Measurements from ENCODE around the gene ODR4.
"Not testable (repeated sequence)": the region's sequence is repeated elsewhere in the genome, so short reads cannot be mapped to it uniquely, and the experiment has no call there.

The ODR4 gene

DNA sequence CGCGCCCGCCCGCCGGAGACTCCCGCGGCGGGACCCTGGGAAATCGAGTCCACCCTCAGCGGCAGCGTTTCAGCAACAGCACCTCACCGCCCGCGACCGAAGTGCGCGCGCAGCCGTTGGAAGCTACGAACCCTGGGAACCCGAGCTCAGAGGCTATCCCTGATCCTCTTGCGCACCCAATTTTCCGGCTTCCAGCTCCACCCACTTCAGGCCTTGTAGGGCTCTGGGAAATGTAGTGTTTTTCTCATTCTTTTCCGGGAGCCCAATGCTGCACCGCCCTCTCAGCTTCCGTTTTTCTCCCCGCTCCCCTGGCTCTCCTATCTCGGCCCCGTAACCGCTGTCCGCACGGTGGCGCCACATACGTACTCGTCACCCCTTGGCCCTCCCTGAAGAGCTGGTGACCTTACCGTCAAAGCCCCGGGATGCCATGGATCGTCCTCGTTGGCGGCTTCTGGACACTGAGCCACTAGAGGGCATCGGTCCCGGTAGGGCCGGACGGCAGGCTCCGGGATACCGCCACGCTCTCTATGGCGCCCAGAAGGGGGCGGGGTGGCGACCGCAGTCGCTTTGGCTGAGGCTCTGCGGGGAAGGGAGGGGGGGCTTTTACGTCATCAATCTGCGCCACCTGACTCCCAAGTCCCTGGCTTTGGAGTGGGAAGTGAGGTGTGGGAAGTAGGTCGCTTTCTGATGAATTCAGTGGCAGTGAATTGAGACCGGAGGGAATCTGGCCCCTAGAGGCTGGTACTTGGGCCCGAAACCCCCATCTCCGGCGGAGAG is at the start of gene ODR4, which contains the start of gene TPR:
Gene ODR4 (plus strand): TSS at position 687 of the 777 bp plus-strand sequence. CDS start 3,948 bp downstream, outside the sequence.
Gene TPR (minus strand): TSS at position 102 of the 777 bp plus-strand sequence. CDS start 225 bp downstream, outside the sequence.
- Histone ChIP-seq H3K36me3 (ENCODE audit: control insufficient read depth in 2 of 2, insufficient read depth in 2 of 2, low read length in 2 of 2) (peaks cover 13 to 15% of the 10 kb centered on the region in 2 donors), H3K9ac (ENCODE audit: low read depth in 1 of 2, low read length in 2 of 2) (peak within 1 kb of the TSS; percentile 94 to 96), H3K4me1 (ENCODE audit: control insufficient read depth in 2 of 2, insufficient read depth in 2 of 2, low read length in 2 of 2) (peaks cover 11 to 12% of the 10 kb centered on the region in 2 donors), H3K27me3 (ENCODE audit: control insufficient read depth in 2 of 2, insufficient read depth in 2 of 2, low read length in 2 of 2) (no peaks in the 10 kb centered on the region), H3K9me3 (ENCODE audit: control insufficient read depth in 2 of 2, low read length in 2 of 2) (no peaks in the 10 kb centered on the region), H3K4me3 (ENCODE audit: low read length in 2 of 2) (peak within 1 kb of the TSS; percentile 99), H3K27ac (ENCODE audit: low read depth in 2 of 2, low read length in 2 of 2) (peak within 1 kb of the TSS; percentile 99 to 100)

GRCh38 chr1:186326009-186326408 is 49.6 kb upstream of the ODR4 start:
- Histone ChIP-seq H3K27ac (ENCODE audit: low read depth in 2 of 2, low read length in 2 of 2) (no peak overlapping the region), H3K4me3 (ENCODE audit: low read length in 2 of 2) (no peak overlapping the region), H3K27me3 (ENCODE audit: control insufficient read depth in 2 of 2, insufficient read depth in 2 of 2, low read length in 2 of 2) (no peaks in the 10 kb centered on the region), H3K4me1 (ENCODE audit: control insufficient read depth in 2 of 2, insufficient read depth in 2 of 2, low read length in 2 of 2) (no peaks in the 10 kb centered on the region), H3K9ac (ENCODE audit: low read depth in 1 of 2, low read length in 2 of 2) (no peak overlapping the region), H3K36me3 (ENCODE audit: control insufficient read depth in 2 of 2, insufficient read depth in 2 of 2, low read length in 2 of 2) (peaks cover 53 to 67% of the 10 kb centered on the region in 2 donors), H3K9me3 (ENCODE audit: control insufficient read depth in 2 of 2, low read length in 2 of 2) (no peaks in the 10 kb centered on the region)

- H3K27me3 ChIP-seq (ENCODE audit: control insufficient read depth in 2 of 2, insufficient read depth in 2 of 2, low read length in 2 of 2) = no peaks in the 10 kb centered on the region
- no peak overlapping the region for H3K9ac ChIP-seq (ENCODE audit: low read depth in 1 of 2, low read length in 2 of 2)
- H3K9me3 ChIP-seq (ENCODE audit: control insufficient read depth in 2 of 2, low read length in 2 of 2) = no peaks in the 10 kb centered on the region
- H3K4me1 ChIP-seq (ENCODE audit: control insufficient read depth in 2 of 2, insufficient read depth in 2 of 2, low read length in 2 of 2) = no peaks in the 10 kb centered on the region
- no peak overlapping the region for H3K27ac ChIP-seq (ENCODE audit: low read depth in 2 of 2, low read length in 2 of 2)
- H3K36me3 ChIP-seq (ENCODE audit: control insufficient read depth in 2 of 2, insufficient read depth in 2 of 2, low read length in 2 of 2) = peaks cover 54 to 67% of the 10 kb centered on the region in 2 donors
- no peak overlapping the region for H3K4me3 ChIP-seq (ENCODE audit: low read length in 2 of 2)
Measured at GRCh38 chr1:186327331-186327730, 48.3 kb upstream of the ODR4 start.

- Histone ChIP-seq H3K4me1 (ENCODE audit: control insufficient read depth in 2 of 2, insufficient read depth in 2 of 2, low read length in 2 of 2) (no peaks in the 10 kb centered on the region), H3K27me3 (ENCODE audit: control insufficient read depth in 2 of 2, insufficient read depth in 2 of 2, low read length in 2 of 2) (no peaks in the 10 kb centered on the region), H3K9me3 (ENCODE audit: control insufficient read depth in 2 of 2, low read length in 2 of 2) (no peaks in the 10 kb centered on the region), H3K9ac (ENCODE audit: low read depth in 1 of 2, low read length in 2 of 2) (no peak overlapping the region), H3K27ac (ENCODE audit: low read depth in 2 of 2, low read length in 2 of 2) (no peak overlapping the region), H3K36me3 (ENCODE audit: control insufficient read depth in 2 of 2, insufficient read depth in 2 of 2, low read length in 2 of 2) (peaks cover 68 to 74% of the 10 kb centered on the region in 2 donors), H3K4me3 (ENCODE audit: low read length in 2 of 2) (no peak overlapping the region)
Measured at GRCh38 chr1:186330758-186331157, 44.9 kb upstream of the ODR4 start.

GRCh38 chr1:186337554-186337953 is 38.1 kb upstream of the ODR4 start:
- Histone ChIP-seq H3K27me3 (ENCODE audit: control insufficient read depth in 2 of 2, insufficient read depth in 2 of 2, low read length in 2 of 2) (no peaks in the 10 kb centered on the region), H3K4me1 (ENCODE audit: control insufficient read depth in 2 of 2, insufficient read depth in 2 of 2, low read length in 2 of 2) (no peaks in the 10 kb centered on the region), H3K36me3 (ENCODE audit: control insufficient read depth in 2 of 2, insufficient read depth in 2 of 2, low read length in 2 of 2) (peaks cover 80 to 91% of the 10 kb centered on the region in 2 donors), H3K4me3 (ENCODE audit: low read length in 2 of 2) (no peak overlapping the region), H3K9me3 (ENCODE audit: control insufficient read depth in 2 of 2, low read length in 2 of 2) (no peaks in the 10 kb centered on the region), H3K9ac (ENCODE audit: low read depth in 1 of 2, low read length in 2 of 2) (no peak overlapping the region), H3K27ac (ENCODE audit: low read depth in 2 of 2, low read length in 2 of 2) (no peak overlapping the region)

GRCh38 chr1:186340772-186341171 is 34.9 kb upstream of the ODR4 start:
- Histone ChIP-seq H3K27ac (ENCODE audit: low read depth in 2 of 2, low read length in 2 of 2) (no peak overlapping the region), H3K36me3 (ENCODE audit: control insufficient read depth in 2 of 2, insufficient read depth in 2 of 2, low read length in 2 of 2) (peaks cover 82 to 87% of the 10 kb centered on the region in 2 donors), H3K9me3 (ENCODE audit: control insufficient read depth in 2 of 2, low read length in 2 of 2) (no peaks in the 10 kb centered on the region), H3K4me1 (ENCODE audit: control insufficient read depth in 2 of 2, insufficient read depth in 2 of 2, low read length in 2 of 2) (no peaks in the 10 kb centered on the region), H3K9ac (ENCODE audit: low read depth in 1 of 2, low read length in 2 of 2) (no peak overlapping the region), H3K27me3 (ENCODE audit: control insufficient read depth in 2 of 2, insufficient read depth in 2 of 2, low read length in 2 of 2) (no peaks in the 10 kb centered on the region), H3K4me3 (ENCODE audit: low read length in 2 of 2) (no peak overlapping the region)

DNA sequence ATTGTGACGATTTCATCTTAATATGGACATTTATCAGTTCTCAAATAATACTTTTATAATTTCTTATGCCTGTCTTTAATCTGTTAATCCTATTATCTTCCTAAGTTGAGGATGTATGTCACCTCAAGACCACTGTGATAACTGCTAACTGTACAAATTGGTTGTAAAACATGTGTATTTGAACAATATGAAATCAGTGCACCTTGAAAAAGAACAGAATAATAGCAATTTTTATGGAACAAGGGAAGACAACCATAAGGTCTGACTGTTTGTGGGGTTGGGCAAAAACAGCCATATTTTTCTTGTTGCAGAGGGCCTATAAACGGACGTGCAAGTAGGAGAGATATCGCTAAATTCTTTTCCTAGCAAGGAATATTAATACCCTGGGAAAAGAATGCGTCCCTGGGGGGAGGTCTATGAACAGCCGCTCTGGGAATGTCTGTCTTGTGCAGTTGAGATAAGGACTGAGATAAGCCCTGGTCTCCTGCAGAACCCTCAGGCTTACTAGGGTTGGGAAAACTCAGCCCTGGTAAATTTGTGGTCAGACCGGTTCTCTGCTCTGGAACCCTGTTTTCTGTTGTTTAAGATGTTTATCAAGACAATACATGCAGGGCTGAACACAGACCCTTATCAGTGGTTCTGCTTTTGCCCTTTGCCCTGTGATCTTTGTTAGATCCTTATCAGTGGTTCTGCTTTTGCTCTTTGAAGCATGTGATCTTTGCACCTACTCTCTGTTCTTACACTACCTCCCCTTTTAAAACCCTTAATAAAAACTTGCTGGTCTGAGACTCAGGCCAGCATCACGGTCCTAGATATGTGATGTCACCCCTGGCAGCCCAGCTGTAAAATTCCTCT is 27.6 kb upstream of the ODR4 start:
- not testable (repeated sequence) for H3K4me3 ChIP-seq (ENCODE audit: low read length in 2 of 2); H3K27ac ChIP-seq (ENCODE audit: low read depth in 2 of 2, low read length in 2 of 2); H3K27me3 ChIP-seq (ENCODE audit: control insufficient read depth in 2 of 2, insufficient read depth in 2 of 2, low read length in 2 of 2); H3K4me1 ChIP-seq (ENCODE audit: control insufficient read depth in 2 of 2, insufficient read depth in 2 of 2, low read length in 2 of 2); H3K9me3 ChIP-seq (ENCODE audit: control insufficient read depth in 2 of 2, low read length in 2 of 2); H3K9ac ChIP-seq (ENCODE audit: low read depth in 1 of 2, low read length in 2 of 2)
- peaks cover 74 to 85% of the 10 kb centered on the region in 2 donors for H3K36me3 ChIP-seq (ENCODE audit: control insufficient read depth in 2 of 2, insufficient read depth in 2 of 2, low read length in 2 of 2)

DNA sequence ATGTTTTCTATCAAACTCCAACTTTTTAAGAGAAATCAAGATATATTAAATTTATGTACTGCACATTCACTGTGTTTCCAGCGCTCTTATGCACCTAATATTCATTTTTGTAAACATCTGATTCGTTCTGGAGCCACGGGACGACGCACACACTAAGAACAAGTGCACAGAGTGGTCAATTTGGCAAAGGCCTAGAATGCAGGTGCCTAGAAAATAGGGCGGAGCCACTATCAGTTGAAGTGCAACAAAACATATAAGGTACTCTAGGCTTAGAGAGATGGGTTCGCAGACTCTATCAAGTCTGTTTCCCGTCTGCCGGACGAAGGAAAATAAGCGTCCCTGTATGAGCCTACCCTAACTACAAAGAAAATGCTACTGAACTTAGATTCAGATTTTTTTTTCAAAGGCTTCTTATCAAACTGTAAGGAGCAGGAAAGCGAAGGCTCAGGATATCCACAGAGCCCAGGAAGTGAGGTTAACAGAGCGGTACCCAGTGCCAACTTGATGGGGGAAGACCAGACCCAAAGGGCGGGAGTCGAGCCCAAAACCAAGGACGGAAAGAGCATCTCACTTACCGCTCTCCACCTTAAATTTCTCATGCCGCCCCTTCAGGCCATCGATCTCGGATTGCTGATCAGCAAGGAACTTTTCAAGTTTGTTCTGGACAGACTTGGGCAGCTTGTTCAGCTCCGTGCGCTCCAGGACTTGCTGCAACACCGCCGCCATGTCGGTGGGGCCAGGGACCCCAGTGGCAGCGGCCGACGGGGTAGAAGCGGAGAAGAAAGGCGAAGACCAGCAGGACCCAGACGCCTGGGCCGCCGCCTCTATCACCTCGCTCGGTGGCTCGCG is 1.1 kb upstream of the ODR4 start:
- Histone ChIP-seq H3K4me3 (ENCODE audit: low read length in 2 of 2) (peak overlapping the region; percentile 99), H3K9ac (ENCODE audit: low read depth in 1 of 2, low read length in 2 of 2) (peak overlapping the region; percentile 94 to 96), H3K36me3 (ENCODE audit: control insufficient read depth in 2 of 2, insufficient read depth in 2 of 2, low read length in 2 of 2) (peaks cover 13 to 15% of the 10 kb centered on the region in 2 donors), H3K27me3 (ENCODE audit: control insufficient read depth in 2 of 2, insufficient read depth in 2 of 2, low read length in 2 of 2) (no peaks in the 10 kb centered on the region), H3K4me1 (ENCODE audit: control insufficient read depth in 2 of 2, insufficient read depth in 2 of 2, low read length in 2 of 2) (peaks cover 11 to 12% of the 10 kb centered on the region in 2 donors), H3K9me3 (ENCODE audit: control insufficient read depth in 2 of 2, low read length in 2 of 2) (no peaks in the 10 kb centered on the region), H3K27ac (ENCODE audit: low read depth in 2 of 2, low read length in 2 of 2) (peak overlapping the region; percentile 99 to 100)

DNA sequence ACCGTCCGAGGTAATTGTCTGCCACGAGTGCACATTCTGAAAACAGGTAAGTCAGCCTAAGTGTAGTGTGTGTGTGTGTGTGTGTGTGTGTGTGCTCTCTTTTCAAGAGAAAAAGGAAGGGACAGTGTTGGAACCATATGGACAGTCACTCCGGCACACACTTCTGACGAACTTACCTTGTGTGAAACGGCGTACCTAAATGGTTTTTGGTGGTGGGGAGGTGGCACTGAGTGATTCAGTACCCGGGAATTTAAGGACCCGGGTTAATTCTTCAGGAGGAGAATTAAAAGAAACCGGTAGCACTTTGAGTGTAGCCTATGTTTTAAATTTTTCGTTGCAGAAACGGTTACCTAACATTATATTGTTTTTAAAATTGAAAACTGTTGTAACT is 286 bp downstream of the ODR4 start:
- H3K9ac ChIP-seq (ENCODE audit: low read depth in 1 of 2, low read length in 2 of 2) = peak overlapping the region; percentile 94 to 96
- H3K27me3 ChIP-seq (ENCODE audit: control insufficient read depth in 2 of 2, insufficient read depth in 2 of 2, low read length in 2 of 2) = no peaks in the 10 kb centered on the region
- H3K4me3 ChIP-seq (ENCODE audit: low read length in 2 of 2) = peak overlapping the region; percentile 99
- H3K36me3 ChIP-seq (ENCODE audit: control insufficient read depth in 2 of 2, insufficient read depth in 2 of 2, low read length in 2 of 2) = peaks cover 12 to 13% of the 10 kb centered on the region in 2 donors
- no peaks in the 10 kb centered on the region for H3K9me3 ChIP-seq (ENCODE audit: control insufficient read depth in 2 of 2, low read length in 2 of 2)
- H3K4me1 ChIP-seq (ENCODE audit: control insufficient read depth in 2 of 2, insufficient read depth in 2 of 2, low read length in 2 of 2) = peaks cover 11 to 12% of the 10 kb centered on the region in 2 donors
- peak overlapping the region; percentile 99 to 100 for H3K27ac ChIP-seq (ENCODE audit: low read depth in 2 of 2, low read length in 2 of 2)

Data from mucosa of rectum (tissue), 2 donors.